Non-pigmented ciliary epithelial cell (primary cell): ENCODE results near the gene KLHL12.
"Not testable (repeated sequence)": the region's sequence is repeated elsewhere in the genome, so short reads cannot be mapped to it uniquely, and the experiment has no call there.

Experiments
- DNase-seq: peaks from one replicate; pipeline ENCODE4 v3.0.0-alpha.2; 2010; ENCODE audit warnings: low read depth

KLHL12 gene

DNA sequence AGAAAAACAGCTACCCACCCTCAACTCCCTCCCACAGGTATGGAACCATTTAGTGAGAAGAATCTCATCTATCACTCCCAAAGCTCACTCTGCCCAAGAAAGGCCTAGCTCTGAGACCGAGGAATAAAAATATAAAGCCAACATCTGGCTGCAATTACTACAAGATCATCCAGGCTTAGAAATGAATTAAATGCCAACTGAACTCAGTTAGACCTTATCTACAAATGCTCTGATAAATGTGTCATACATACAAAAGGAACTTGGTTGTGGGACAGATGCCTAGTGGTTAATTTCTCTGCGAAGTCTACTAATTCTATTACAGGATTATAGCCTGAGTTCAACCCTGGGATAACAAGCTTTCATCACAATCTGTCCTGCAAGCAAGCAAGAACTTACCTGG lies 24.4 kb upstream of the KLHL12 start:
- no peak for DNase-seq

- DNase-seq = no peak
These were observed 18.4 kb upstream of the KLHL12 start for GRCh38 chr1:202945483-202945882.

DNA sequence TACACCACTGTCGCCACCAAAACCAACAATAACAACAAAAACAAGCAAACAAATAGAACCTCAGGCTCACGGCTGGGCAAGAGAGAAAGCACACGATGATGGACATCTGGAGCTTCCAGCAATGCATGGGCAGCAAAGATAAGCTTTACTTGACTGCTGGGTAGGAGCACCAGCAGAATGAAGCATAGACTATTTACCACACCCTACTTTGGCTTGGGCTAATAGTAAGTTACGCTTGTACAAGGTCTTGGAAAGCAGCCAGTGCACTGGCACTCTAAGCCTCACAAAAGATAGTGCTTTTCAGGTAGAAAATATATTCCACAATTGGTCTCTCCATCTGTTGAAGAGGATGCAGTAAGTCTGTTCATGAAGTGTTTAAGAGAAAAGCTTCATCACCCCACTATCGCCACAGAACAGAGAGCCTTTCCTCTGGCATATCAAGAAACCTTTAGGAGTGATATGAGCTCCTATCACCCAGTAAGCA lies 17.4 kb upstream of the KLHL12 start:
- DNase-seq = no peak

DNA sequence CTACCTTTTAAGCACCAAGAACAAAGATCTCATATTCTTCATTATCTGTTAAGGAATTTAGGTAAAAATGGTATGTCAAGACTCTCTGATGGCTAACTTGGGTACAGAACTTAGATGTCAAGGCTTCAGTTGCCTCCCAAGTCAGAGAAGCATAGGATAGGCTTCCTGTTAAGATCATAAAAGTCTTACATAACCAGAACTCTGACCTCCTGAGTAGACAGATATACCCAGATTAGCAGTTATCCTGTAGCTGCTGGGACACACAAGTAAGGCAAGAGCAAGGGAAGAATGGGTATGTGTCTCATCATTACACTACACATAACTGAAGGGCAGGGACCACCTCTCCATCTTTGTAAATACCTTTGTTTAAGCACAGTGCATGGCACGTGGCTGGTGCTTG lies 15.4 kb upstream of the KLHL12 start:
- DNase-seq = no peak

DNA sequence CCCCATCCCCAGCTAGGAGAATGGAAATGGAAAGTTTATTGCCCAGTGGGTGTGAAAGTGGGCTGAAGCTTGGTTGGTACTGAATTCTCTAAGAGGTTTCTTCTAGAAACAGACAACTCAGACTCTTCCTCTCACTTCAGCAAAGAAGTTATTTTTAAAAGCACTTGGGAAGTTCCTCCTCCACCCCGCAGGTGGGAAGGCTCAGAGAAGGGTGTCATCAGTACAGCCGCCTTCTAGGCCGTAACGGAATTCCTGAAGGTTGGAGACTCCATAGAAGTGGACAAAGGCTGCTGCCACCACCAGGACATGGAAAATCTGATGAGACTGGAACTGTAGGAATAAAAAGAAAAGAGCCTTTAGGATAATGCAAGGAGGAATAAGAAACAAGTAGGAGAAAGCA lies 14.3 kb upstream of the KLHL12 start:
- no peak for DNase-seq

DNA sequence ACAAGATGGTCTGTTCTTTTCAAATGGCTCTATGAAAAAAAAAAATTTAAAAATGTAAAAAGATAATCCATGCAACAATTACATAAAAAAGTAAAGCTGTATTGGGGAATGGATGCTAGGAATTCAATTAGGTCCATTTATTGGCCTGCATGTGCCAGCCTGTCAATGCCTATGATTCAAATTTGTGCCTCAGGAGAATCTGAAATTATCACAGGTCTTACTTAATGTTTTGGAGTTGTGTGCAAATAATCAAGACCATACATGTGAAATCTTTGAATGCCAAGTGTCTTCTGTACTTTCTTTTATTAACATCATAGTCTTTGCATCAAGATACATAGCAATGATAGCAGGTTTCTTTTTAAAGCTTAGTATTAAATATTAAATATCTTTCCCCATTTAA lies 13.5 kb upstream of the KLHL12 start:
- DNase-seq = no peak

- DNase-seq = no peak
These were observed 11.4 kb upstream of the KLHL12 start for GRCh38 chr1:202938287-202938925.

DNA sequence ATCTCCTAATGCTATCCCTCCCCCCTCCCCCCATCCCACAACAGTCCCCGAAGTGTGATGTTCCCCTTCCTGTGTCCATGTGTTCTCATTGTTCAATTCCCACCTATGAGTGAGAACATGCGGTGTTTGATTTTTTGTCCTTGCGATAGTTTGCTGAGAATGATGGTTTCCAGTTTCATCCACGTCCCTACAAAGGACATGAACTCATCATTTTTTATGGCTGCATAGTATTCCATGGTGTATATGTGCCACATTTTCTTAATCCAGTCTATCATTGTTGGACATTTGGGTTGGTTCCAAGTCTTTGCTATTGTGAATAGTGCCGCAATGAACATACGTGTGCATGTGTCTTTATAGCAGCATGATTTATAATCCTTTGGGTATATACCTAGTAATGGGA lies 9.4 kb upstream of the KLHL12 start:
- not testable (repeated sequence) for DNase-seq

- no peak for DNase-seq
These were observed 8.8 kb upstream of the KLHL12 start for GRCh38 chr1:202935844-202936243.

DNA sequence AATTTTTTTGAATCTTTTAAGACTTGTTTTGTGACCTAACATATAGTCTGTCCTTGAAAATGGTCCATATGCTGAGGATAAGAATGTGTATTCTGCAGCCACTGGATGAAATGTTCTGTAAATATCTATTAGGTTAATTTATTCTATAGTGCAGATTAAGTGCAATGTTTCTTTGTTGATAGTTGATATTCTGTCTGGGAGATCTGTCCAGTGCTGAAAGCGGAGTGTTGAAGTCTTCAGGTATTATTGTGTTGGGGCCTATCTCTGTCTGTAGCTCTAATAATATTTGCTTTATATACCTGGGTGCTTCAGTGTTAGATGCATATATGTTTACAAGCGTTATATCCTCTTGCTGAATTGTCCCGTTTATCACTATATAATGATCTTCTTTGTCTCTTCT lies 7.7 kb upstream of the KLHL12 start:
- no peak for DNase-seq

DNA sequence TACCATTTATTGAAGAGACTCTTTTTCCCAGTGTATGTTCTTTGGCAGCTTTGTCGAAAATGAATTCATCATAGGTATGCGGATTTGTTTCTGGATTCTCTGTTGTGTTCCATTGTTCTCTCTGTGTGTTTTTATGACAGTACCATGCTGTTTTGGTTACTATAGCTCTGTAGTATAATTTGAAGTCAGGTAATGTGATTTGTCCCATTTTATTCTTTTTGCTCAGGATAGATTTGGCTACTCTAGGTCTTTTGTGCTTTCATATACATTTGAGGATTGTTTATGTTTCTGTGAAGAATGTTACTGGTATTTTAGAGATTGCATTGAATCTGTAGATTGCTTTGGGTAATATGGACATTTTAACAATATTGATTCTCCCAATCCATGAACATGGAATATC lies 5.4 kb upstream of the KLHL12 start:
- DNase-seq = no peak

GRCh38 chr1:202923533-202923932 lies 3.5 kb downstream of the KLHL12 start:
- DNase-seq = no peak

GRCh38 chr1:202919615-202920014 lies 7.4 kb downstream of the KLHL12 start:
- DNase-seq = no peak

- DNase-seq = no peak
These were observed 11.9 kb downstream of the KLHL12 start for GRCh38 chr1:202915146-202915545.

DNA sequence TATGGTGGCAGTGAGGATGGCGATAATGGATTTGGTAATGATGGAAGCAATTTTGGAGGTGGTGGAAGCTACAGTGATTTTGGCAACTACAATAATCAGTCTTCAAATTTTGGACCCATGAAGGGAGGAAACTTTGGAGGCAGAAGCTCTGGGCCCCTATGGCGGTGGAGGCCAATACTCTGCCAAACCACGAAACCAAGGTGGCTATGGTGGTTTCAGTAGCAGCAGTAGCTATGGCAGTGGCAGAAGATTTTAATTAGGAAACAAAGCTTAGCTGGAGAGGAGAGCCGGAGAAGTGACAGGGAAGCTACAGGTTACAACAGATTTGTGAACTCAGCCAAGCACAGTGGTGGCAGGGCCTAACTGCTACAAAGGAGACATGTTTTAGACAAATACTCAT lies 14.6 kb downstream of the KLHL12 start:
- DNase-seq = not testable (repeated sequence)

GRCh38 chr1:202909494-202909893 lies 17.5 kb downstream of the KLHL12 start:
- no peak for DNase-seq

DNA sequence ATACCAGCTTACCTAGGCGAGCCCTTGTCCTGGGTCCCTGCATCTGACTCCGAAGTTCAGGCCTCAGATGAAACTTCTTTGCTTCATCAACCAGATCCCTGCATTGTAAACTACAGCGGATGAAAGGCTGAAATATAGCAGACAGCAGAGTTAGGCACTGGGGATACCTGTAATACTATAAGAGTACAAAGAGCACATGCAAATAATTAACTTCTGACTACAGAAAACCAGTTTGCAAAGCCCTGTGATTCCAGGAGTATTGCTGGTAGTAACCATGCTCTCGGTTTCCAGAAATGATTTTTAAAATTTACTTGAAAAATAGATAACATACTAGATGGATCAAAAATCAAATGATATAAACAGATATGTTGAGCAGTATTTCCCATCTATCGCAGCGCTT lies 18.0 kb downstream of the KLHL12 start:
- no peak for DNase-seq

- DNase-seq = no peak
These were observed 21.7 kb downstream of the KLHL12 start for GRCh38 chr1:202905331-202905730.

DNA sequence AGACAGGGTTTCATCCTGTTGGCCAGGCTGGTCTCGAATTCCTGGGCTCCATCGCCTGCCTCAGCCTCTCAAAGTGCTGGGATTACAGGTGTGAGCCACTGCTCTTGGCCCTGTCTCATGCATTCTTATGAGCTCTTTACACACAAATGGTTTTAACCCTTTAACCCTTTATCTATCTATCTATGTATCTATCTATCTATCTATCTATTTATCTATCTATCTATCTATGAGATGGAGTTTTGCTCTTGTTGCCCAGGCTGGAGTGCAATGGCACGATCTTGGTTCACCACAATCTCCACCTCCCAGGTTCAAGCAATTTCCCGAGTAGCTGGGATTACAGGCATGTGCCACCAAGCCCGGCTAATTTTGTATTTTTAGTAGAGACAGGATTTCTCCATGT lies 23.2 kb downstream of the KLHL12 start:
- not testable (repeated sequence) for DNase-seq

- DNase-seq = no peak
These were observed 25.5 kb downstream of the KLHL12 start for GRCh38 chr1:202901555-202901954.

- no peak for DNase-seq
These were observed 34.5 kb downstream of the KLHL12 start for GRCh38 chr1:202892501-202892900.

- no peak for DNase-seq
These were observed 36.6 kb downstream of the KLHL12 start for GRCh38 chr1:202890392-202890791.

DNA sequence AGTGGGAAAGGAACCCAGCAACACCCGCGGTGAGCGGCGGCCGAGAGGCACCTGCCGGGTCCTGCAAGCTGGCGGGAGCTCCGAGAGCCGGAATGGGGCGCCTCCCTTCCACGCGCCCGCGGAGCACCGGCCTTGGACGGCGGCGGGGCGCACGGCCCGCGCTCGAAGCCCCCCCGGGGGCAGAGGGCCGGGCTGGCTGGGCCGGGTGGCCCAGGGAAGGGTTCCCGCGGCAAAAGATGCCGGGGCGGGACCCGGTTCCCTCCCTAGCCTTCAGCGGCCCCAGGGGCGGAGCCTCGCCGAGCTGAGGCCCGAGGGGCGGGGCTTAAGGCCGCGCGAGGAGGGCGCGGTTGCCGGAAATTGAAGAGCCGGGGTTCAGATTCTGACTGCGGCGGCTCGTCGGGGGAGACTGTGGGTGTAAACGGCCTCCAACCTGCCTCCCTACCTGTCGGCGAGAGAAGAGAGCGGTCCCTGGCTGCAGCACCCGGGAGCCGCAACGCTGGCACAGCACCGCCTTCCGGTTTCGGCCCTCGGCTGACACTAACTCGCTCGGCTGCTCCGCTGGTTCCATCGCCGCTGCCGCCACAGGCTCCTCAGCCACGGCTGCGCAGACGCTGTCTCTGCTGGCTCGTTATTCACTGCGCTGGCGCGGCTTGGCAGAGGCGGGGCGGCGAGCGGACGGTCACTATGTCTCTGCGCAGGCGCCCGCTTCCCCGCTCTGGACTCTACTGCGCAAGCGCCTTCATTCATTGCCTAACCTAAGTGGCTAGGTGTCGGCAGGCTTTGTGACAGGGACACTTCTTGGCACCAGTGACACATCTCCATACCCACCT lies 38.3 kb downstream of the KLHL12 start, which contains the start of gene RABIF:
TSS of gene RABIF (minus strand) at position 619 of the 830 bp plus-strand sequence. CDS start at position 568, 51 bp downstream.
- DNase-seq = peak; percentile 61

DNA sequence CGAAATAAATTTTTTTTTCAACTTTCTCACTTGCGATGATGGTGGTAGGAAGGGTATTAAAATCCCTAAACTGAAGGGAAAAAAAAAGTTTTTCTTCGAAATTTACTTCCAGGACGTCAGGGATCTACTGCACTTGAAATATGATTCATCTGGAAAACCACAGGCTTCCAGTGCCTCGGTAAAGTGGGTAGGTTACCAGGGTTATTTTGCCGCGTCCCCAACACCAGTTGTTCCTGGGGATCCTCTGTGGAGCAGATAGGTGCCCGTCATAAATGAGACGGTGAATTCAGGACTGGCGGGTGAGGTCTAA lies 38.9 kb downstream of the KLHL12 start:
- peak; percentile 15 for DNase-seq
